Activated T-cell treated with anti-CD3 and anti-CD28 coated beads, Interleukin-2, amount 50 U/mL, for 1 hour (primary cell): ENCODE measurements around the gene GRM5.

Experiments used
- DNase-seq: peaks from one replicate; pipeline ENCODE4 v3.0.0-alpha.2; 2020

The GRM5 gene

GRCh38 chr11:88604260-88604659 lies 461.5 kb downstream of the GRM5 start:
- no peak for DNase-seq

GRCh38 chr11:88603091-88603867 lies 462.5 kb downstream of the GRM5 start:
- DNase-seq, result no peak

- no peak for DNase-seq
Observed at GRCh38 chr11:88597387-88597786, 468.4 kb downstream of the GRM5 start.

- no peak for DNase-seq
Observed at GRCh38 chr11:88596786-88597185, 469.0 kb downstream of the GRM5 start.

GRCh38 chr11:88594274-88594950 lies 471.4 kb downstream of the GRM5 start:
- no peak for DNase-seq

GRCh38 chr11:88590361-88590760 lies 475.4 kb downstream of the GRM5 start:
- no peak for DNase-seq

GRCh38 chr11:88583251-88583650 lies 482.5 kb downstream of the GRM5 start:
- DNase-seq, result no peak

GRCh38 chr11:88579466-88579865 lies 486.3 kb downstream of the GRM5 start:
- DNase-seq, result no peak

- DNase-seq, result no peak
Observed at GRCh38 chr11:88576741-88577140, 489.0 kb downstream of the GRM5 start.

GRCh38 chr11:88575916-88576315 lies 489.9 kb downstream of the GRM5 start:
- DNase-seq, result no peak

- no peak for DNase-seq
Observed at GRCh38 chr11:88569342-88569741, 496.4 kb downstream of the GRM5 start.

GRCh38 chr11:88555829-88556202 lies 510.0 kb downstream of the GRM5 start:
- no peak for DNase-seq

GRCh38 chr11:88555018-88555828 lies 510.6 kb downstream of the GRM5 start:
- no peak for DNase-seq

GRCh38 chr11:88553204-88553603 lies 512.6 kb downstream of the GRM5 start:
- DNase-seq, result no peak

GRCh38 chr11:88552379-88553062 lies 513.3 kb downstream of the GRM5 start:
- DNase-seq, result peak; percentile 48

GRCh38 chr11:88544656-88545280 lies 521.0 kb downstream of the GRM5 start:
- no peak for DNase-seq

GRCh38 chr11:88543902-88544655 lies 521.7 kb downstream of the GRM5 start:
- peak; percentile 75 for DNase-seq

- no peak for DNase-seq
Observed at GRCh38 chr11:88541006-88541405, 524.8 kb downstream of the GRM5 start.

- no peak for DNase-seq
Observed at GRCh38 chr11:88538098-88538497, 527.7 kb downstream of the GRM5 start.

- no peak for DNase-seq
Observed at GRCh38 chr11:88537613-88538012, 528.2 kb downstream of the GRM5 start.

GRCh38 chr11:88536616-88537265 lies 529.0 kb downstream of the GRM5 start:
- no peak for DNase-seq
